ENCODE results near the gene TCN1.

DNA sequence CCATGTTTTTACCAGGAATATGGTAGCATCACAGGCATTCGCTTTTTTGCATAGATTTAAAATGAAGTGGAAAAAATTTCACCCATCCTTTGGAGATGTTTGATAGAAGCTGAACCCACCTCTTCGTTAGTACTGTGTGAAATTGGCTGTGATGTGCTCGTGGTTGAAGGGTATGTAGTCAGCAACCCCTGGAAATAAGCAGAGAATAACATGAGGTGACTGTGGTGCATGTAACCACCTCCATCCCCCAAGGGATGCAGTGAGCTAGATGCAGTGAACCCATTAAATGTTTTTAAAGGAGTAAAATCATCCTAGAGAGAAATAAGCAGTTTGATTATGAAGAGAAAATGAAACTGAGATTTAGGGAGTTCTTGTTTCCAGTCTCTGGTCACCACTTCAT is 36.9 kb downstream of the TCN1 start:
- TF ChIP-seq, protein P1, sequence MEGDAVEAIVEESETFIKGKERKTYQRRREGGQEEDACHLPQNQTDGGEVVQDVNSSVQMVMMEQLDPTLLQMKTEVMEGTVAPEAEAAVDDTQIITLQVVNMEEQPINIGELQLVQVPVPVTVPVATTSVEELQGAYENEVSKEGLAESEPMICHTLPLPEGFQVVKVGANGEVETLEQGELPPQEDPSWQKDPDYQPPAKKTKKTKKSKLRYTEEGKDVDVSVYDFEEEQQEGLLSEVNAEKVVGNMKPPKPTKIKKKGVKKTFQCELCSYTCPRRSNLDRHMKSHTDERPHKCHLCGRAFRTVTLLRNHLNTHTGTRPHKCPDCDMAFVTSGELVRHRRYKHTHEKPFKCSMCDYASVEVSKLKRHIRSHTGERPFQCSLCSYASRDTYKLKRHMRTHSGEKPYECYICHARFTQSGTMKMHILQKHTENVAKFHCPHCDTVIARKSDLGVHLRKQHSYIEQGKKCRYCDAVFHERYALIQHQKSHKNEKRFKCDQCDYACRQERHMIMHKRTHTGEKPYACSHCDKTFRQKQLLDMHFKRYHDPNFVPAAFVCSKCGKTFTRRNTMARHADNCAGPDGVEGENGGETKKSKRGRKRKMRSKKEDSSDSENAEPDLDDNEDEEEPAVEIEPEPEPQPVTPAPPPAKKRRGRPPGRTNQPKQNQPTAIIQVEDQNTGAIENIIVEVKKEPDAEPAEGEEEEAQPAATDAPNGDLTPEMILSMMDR (IDR thresholded peaks at IDR 0.05) = no peak
- no peak for TF ChIP-seq POLR2A (IDR thresholded peaks at IDR 0.05)

Data from prostate gland (tissue), 2 donors.